A673 (cell line): ENCODE data around the gene OR10X1. TPM values are rescaled to one million over a fixed set of nuclear protein-coding genes. Genes with fewer than 3 reads are reported as not detected.

Experiments
- BruUV-seq: library from RNA; stranded (reverse); fragments of 400-500 nt; replicated peaks from 2 replicates; lab custom pipeline; 2021; lab: Mats Ljungman, UMichigan
- CTCF ChIA-PET: fragments of 300-600 bp; sonication (Branson Sonifier 250); formaldehyde crosslinking; loops from one replicate; lab custom pipeline; 2022; ENCODE audit warnings: antibody characterized with exemption; lab: Charles Lee
- POLR2A ChIA-PET: fragments of 300-600 bp; sonication (Branson Sonifier 250); formaldehyde crosslinking; loops from one replicate; lab custom pipeline; 2022; ENCODE audit warnings: antibody characterized with exemption; ENCODE audit not compliant: low non-redundant PET; lab: Charles Lee
- DNase-seq: peaks from one replicate; pipeline ENCODE4 v3.0.0-alpha.2; 2015; ENCODE audit warnings: low spot score
- H3K27ac ChIP-seq: fragments of 200-600 bp; sonication (generic); 2 replicates; pipeline ENCODE4 v1.5.1; 2016; ENCODE audit warnings: mixed run types, low read depth, mild to moderate bottlenecking, mixed read lengths, antibody characterized with exemption, low read length; ENCODE audit not compliant: poor library complexity, severe bottlenecking
- H3K27me3 ChIP-seq: fragments of 200-600 bp; sonication (generic); replicated peaks from 2 replicates; pipeline ENCODE4 v1.6.1; 2017; ENCODE audit warnings: mixed run types, low read depth, mild to moderate bottlenecking, mixed read lengths, antibody characterized with exemption, low read length; ENCODE audit not compliant: insufficient read depth, poor library complexity
- H3K36me3 ChIP-seq: fragments of 200-600 bp; sonication (generic); 2 replicates; pipeline ENCODE4 v1.6.1; 2016; ENCODE audit warnings: mixed run types, mild to moderate bottlenecking, mixed read lengths, antibody characterized with exemption, low read length; ENCODE audit not compliant: insufficient read depth, poor library complexity, severe bottlenecking
- H3K4me1 ChIP-seq: fragments of 200-600 bp; sonication (generic); 2 replicates; pipeline ENCODE4 v1.6.1; 2017; ENCODE audit warnings: mixed run types, mild to moderate bottlenecking, mixed read lengths, antibody characterized with exemption, low read length; ENCODE audit not compliant: insufficient read depth, poor library complexity, severe bottlenecking
- H3K4me3 ChIP-seq: fragments of 200-600 bp; sonication (generic); 2 replicates; pipeline ENCODE4 v1.5.1; 2016; ENCODE audit warnings: low read depth, mixed run types, mild to moderate bottlenecking, mixed read lengths, low read length; ENCODE audit not compliant: poor library complexity, severe bottlenecking
- H3K9me3 ChIP-seq: fragments of 200-600 bp; sonication (generic); 2 replicates; pipeline ENCODE4 v1.6.1; 2016; ENCODE audit warnings: mixed run types, low read depth, mild to moderate bottlenecking, mixed read lengths, antibody characterized with exemption, low read length; ENCODE audit not compliant: poor library complexity, severe bottlenecking
- EZH2 ChIP-seq: fragments of 200-600 bp; sonication (generic); IDR thresholded peaks from 2 replicates; pipeline ENCODE4 v1.6.1; 2017; ENCODE audit warnings: borderline replicate concordance, low read depth, mild to moderate bottlenecking, mixed read lengths, antibody characterized with exemption, low read length; ENCODE audit not compliant: poor library complexity, severe bottlenecking
- intact Hi-C: fragments of 100-400 bp; cut with micrococcal nuclease; formaldehyde crosslinking; loops from one replicate; pipeline ENCODE4 v1.10.0; 2022; ENCODE audit not compliant: unreplicated experiment
- total RNA-seq: library from RNA; stranded (reverse); gene quantifications from 2 replicates; pipeline ENCODE4 v1.2.3, GENCODE V29; 2021
- TF ChIP-seq, protein P1 (sequence below): fragments of 300-800, 200-600 bp; sonication (generic); conservative IDR thresholded peaks from 2 replicates; pipeline ENCODE4 v1.5.1; 2017; ENCODE audit warnings: low read depth, mild to moderate bottlenecking, antibody characterized with exemption, low read length, moderate library complexity, mixed read lengths

OR10X1 gene
- total RNA-seq, 1 experiment from 2014 or later, result not detected

DNA sequence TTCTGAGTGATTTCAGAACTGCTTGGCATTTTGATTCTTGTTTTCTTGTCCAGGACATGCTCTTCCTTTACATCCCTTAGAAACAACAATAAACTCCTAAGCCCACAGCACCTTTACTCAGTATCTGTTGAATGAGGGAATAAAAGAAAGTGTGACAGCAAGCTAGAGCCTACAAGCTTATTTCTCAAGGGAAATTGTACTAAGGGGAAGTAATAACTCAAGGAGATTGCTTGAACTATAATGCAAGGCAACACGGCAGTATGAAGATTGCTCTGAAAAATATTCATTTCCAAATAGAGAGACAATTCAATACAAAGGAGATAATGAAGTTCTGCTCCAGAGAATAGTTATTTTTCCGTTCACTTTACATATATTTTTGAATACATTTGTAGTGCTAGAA is 15.8 kb downstream of the OR10X1 start:
- ChIA-PET POLR2A (no interaction called here), CTCF (no interaction called here)
- Histone ChIP-seq H3K4me3 (no peak overlapping the region), H3K9me3 (no peaks in the 10 kb centered on the region), H3K27ac (no peak overlapping the region), H3K27me3 (peaks cover 5% of the 10 kb centered on the region), H3K36me3 (no peaks in the 10 kb centered on the region), H3K4me1 (no peaks in the 10 kb centered on the region)
- intact Hi-C loops, result no loop called here
- no peak for DNase-seq
- BruUV-seq, result no TSS peak
- TF ChIP-seq EZH2, result no peak
- TF ChIP-seq, protein P1, sequence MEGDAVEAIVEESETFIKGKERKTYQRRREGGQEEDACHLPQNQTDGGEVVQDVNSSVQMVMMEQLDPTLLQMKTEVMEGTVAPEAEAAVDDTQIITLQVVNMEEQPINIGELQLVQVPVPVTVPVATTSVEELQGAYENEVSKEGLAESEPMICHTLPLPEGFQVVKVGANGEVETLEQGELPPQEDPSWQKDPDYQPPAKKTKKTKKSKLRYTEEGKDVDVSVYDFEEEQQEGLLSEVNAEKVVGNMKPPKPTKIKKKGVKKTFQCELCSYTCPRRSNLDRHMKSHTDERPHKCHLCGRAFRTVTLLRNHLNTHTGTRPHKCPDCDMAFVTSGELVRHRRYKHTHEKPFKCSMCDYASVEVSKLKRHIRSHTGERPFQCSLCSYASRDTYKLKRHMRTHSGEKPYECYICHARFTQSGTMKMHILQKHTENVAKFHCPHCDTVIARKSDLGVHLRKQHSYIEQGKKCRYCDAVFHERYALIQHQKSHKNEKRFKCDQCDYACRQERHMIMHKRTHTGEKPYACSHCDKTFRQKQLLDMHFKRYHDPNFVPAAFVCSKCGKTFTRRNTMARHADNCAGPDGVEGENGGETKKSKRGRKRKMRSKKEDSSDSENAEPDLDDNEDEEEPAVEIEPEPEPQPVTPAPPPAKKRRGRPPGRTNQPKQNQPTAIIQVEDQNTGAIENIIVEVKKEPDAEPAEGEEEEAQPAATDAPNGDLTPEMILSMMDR, result no peak

DNA sequence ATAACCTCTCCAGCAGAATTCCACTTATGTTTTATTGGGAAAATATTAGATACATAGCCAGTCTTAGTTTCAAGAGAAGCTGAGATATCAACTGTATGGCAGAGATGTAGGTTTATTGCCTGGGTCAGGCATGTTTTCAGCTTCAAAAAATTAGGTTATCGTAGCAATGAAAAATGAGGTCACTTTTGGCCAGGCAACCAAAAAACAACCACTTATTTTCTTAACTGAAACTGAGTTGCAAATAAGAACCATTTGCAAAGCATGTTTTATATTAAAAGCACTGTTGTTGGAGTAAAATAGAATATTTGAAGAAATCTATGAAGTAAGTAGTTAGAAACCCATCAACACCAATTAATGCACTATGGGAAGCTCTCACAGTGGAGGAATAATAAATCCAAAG is 20.0 kb downstream of the OR10X1 start:
- BruUV-seq, result no TSS peak
- Histone ChIP-seq H3K4me1 (no peaks in the 10 kb centered on the region), H3K4me3 (no peak overlapping the region), H3K27ac (no peak overlapping the region), H3K9me3 (no peaks in the 10 kb centered on the region), H3K27me3 (peaks cover 20% of the 10 kb centered on the region), H3K36me3 (no peaks in the 10 kb centered on the region)
- no peak for TF ChIP-seq EZH2
- TF ChIP-seq, protein P1, result no peak
- ChIA-PET POLR2A (no interaction called here), CTCF (no interaction called here)
- intact Hi-C loops, result no loop called here
- no peak for DNase-seq

DNA sequence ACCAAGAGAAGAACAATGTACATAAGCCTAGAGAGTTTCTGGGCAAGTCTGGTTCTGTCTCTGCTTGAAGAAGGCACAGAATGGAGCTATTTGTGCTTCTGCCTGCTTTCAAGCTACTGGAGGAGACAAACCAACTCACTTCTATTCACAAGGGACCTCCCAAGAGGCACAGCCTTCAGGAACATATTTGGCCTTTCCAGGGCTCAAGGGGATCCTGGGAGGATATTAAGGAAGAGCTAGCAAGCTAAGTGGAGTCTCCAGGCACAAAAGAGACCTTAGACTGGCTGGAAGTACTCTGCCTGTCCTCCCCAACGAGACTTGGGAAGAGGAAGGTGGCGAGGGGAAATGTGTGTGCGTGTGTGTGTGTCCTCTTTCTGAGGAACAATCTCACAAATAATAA is 25.3 kb downstream of the OR10X1 start, which contains the start of gene OR6Y1:
OR6Y1 (minus strand) TSS at position 54 of the 400 bp plus-strand sequence. CDS start 6,300 bp downstream, outside the sequence.
- ChIA-PET POLR2A (no interaction called here), CTCF (no interaction called here)
- TF ChIP-seq, protein P1, result no peak
- no peak for TF ChIP-seq EZH2
- H3K9me3 ChIP-seq, result no peaks in the 10 kb centered on the region
- peaks cover 19% of the 10 kb centered on the region for H3K27me3 ChIP-seq
- no peak for DNase-seq
- no peak within 1 kb of the TSS for H3K4me3 ChIP-seq
- H3K4me1 ChIP-seq, result no peaks in the 10 kb centered on the region
- H3K36me3 ChIP-seq, result no peaks in the 10 kb centered on the region
- BruUV-seq, result no TSS peak
- H3K27ac ChIP-seq, result no peak within 1 kb of the TSS
- intact Hi-C loops, result no loop called here
